GM12878 (cell line): ENCODE results near the gene PTPN18.

Experiments used
- NRF1 ChIP-seq: conservative IDR thresholded peaks from 2 replicates; pipeline ENCODE4 v1.6.1; 2011; ENCODE audit warnings: mild to moderate bottlenecking, low read depth, low read length, improper control_type of control experiment
- TF ChIP-seq, protein P1 (sequence below): IDR thresholded peaks from 2 replicates; pipeline ENCODE4 v1.6.1; 2012; ENCODE audit warnings: low read depth, low read length, improper control_type of control experiment
- TF ChIP-seq, protein P2 (sequence below), 3 experiments: IDR thresholded peaks in 2 of 3; conservative IDR thresholded peaks in 1 of 3; 2 replicates each; pipeline ENCODE4 v1.5.1; 2011; ENCODE audit warnings: low read depth in 3 of 3, low read length in 3 of 3, mild to moderate bottlenecking in 3 of 3, control low read depth in 2 of 3, moderate library complexity in 2 of 3, inconsistent platforms in 1 of 3, mixed read lengths in 1 of 3; ENCODE audit not compliant: control insufficient read depth in 2 of 3, insufficient read depth in 1 of 3; ENCODE audit errors: extremely low read depth in 1 of 3

DNA sequence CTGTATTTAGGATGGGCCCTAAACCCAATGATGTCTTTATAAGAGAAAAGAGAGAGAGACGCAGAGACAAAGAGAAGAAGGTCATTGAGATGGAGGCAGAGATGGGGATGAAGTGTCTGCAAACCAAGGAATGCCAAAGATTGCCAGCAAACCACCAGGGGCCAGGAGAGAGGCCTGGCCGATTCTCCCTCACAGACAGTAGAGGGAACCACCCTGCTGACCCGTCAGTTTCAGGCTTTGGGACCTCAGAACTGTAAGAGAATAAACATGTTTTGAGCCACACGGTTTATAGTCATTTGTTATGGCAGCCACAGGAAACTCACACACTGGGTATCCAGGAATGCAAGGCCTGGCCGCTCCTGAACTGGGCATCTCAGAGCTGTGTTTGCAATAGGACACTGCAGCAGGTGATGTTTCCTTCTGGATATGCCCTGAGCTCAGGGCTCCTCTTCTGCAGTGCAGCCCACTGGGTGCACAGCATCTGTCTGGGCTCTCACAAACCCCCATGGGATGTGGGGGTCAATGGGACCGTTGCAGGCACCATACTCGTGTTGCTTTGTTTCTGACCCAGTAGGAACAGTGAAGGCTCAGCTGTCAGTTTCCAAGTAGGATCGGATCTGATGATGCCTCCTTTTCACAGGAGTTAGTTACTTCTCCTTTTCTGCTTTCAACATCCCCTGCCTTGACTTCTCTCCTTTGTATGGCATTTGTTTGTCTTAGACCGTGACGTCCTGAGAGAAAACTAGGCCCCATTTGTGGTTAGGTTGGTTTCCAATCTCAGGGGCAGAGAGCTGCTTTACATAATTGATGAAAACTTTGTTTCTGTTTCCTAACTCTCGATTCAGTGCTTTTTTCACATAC lies 20.8 kb downstream of the PTPN18 start:
- TF ChIP-seq, protein P1, sequence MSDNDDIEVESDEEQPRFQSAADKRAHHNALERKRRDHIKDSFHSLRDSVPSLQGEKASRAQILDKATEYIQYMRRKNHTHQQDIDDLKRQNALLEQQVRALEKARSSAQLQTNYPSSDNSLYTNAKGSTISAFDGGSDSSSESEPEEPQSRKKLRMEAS: no peak
- TF ChIP-seq, protein P2, sequence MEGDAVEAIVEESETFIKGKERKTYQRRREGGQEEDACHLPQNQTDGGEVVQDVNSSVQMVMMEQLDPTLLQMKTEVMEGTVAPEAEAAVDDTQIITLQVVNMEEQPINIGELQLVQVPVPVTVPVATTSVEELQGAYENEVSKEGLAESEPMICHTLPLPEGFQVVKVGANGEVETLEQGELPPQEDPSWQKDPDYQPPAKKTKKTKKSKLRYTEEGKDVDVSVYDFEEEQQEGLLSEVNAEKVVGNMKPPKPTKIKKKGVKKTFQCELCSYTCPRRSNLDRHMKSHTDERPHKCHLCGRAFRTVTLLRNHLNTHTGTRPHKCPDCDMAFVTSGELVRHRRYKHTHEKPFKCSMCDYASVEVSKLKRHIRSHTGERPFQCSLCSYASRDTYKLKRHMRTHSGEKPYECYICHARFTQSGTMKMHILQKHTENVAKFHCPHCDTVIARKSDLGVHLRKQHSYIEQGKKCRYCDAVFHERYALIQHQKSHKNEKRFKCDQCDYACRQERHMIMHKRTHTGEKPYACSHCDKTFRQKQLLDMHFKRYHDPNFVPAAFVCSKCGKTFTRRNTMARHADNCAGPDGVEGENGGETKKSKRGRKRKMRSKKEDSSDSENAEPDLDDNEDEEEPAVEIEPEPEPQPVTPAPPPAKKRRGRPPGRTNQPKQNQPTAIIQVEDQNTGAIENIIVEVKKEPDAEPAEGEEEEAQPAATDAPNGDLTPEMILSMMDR (IDR thresholded peaks at IDR 0.05 in 2 of 3, conservative IDR thresholded peaks at IDR 0.05 in 1 of 3; ENCODE audit: control insufficient read depth in 2 of 3, extremely low read depth in 1 of 3, insufficient read depth in 1 of 3, low read depth in 3 of 3, low read length in 3 of 3): peak; percentile 34 to 43 (median 42); a peak in 4 of 6 replicates
- no peak for TF ChIP-seq NRF1
